ENCODE data around the gene ETV4. TPM values are rescaled to one million over a fixed set of nuclear protein-coding genes. Genes with fewer than 3 reads are reported as not detected.

ETV4 gene
- total RNA-seq, 2 experiments from 2014 or later = not detected

- intact Hi-C loops (cut with micrococcal nuclease; ENCODE audit: unreplicated experiment) = no loop called here
- Histone ChIP-seq H3K9me3 (ENCODE audit: low read length) (no peaks in the 10 kb centered on the region), H3K79me2 (ENCODE audit: insufficient read depth, low read depth, low read length) (no peaks in the 10 kb centered on the region), H2AFZ (ENCODE audit: low read length) (no peak overlapping the region), H4K20me1 (ENCODE audit: insufficient read depth, low read length) (no peaks in the 10 kb centered on the region), H3K27ac (ENCODE audit: low read depth, low read length, poor library complexity, severe bottlenecking) (no peak overlapping the region), H3K4me1 (ENCODE audit: insufficient read depth, low read length, poor library complexity, severe bottlenecking) (no peaks in the 10 kb centered on the region), H3K4me2 (ENCODE audit: low read length) (no peak overlapping the region), H3K4me3 (ENCODE audit: low read depth, low read length, poor library complexity, severe bottlenecking) (no peak overlapping the region), H3K36me3 (ENCODE audit: insufficient read depth, low read length) (no peaks in the 10 kb centered on the region), H3K9me2 (ENCODE audit: insufficient read depth, low read length) (no peaks in the 10 kb centered on the region)
- TF ChIP-seq CTCF (conservative IDR thresholded peaks at IDR 0.05; ENCODE audit: low read length) (no peak), EZH2phosphoT487 (IDR thresholded peaks at IDR 0.05; ENCODE audit: borderline replicate concordance, low read depth, low read length) (no peak)
- ChIA-PET CTCF (ENCODE audit: unreplicated experiment) (no interaction called here), POLR2A (no interaction called here)
- no peak for DNase-seq (ENCODE audit: low spot score)
- no TSS peak for BruUV-seq (replicated peaks)
These were observed 17.8 kb upstream of the ETV4 start for GRCh38 chr17:43563600-43564594.

GRCh38 chr17:43562679-43563599, 16.8 kb upstream of the ETV4 start:
- no peak for TF ChIP-seq CTCF (conservative IDR thresholded peaks at IDR 0.05; ENCODE audit: low read length)
- no peak for TF ChIP-seq EZH2phosphoT487 (IDR thresholded peaks at IDR 0.05; ENCODE audit: borderline replicate concordance, low read depth, low read length)
- POLR2A ChIA-PET = interaction anchor here (0.7 kb wide), 1 partner anchor 72 kb away, joined by 10 read pairs; no protein-coding TSS in a partner anchor
- no TSS peak for BruUV-seq (replicated peaks)
- Histone ChIP-seq H3K36me3 (ENCODE audit: insufficient read depth, low read length) (no peaks in the 10 kb centered on the region), H3K9me2 (ENCODE audit: insufficient read depth, low read length) (no peaks in the 10 kb centered on the region), H3K4me3 (ENCODE audit: low read depth, low read length, poor library complexity, severe bottlenecking) (no peak overlapping the region), H3K27ac (ENCODE audit: low read depth, low read length, poor library complexity, severe bottlenecking) (no peak overlapping the region), H3K4me1 (ENCODE audit: insufficient read depth, low read length, poor library complexity, severe bottlenecking) (no peaks in the 10 kb centered on the region), H3K9me3 (ENCODE audit: low read length) (no peaks in the 10 kb centered on the region), H3K79me2 (ENCODE audit: insufficient read depth, low read depth, low read length) (no peaks in the 10 kb centered on the region), H4K20me1 (ENCODE audit: insufficient read depth, low read length) (no peaks in the 10 kb centered on the region), H2AFZ (ENCODE audit: low read length) (no peak overlapping the region), H3K4me2 (ENCODE audit: low read length) (no peak overlapping the region)
- CTCF ChIA-PET (ENCODE audit: unreplicated experiment) = no interaction called here
- no peak for DNase-seq (ENCODE audit: low spot score)
- intact Hi-C loops (cut with micrococcal nuclease; ENCODE audit: unreplicated experiment) = no loop called here
